Osteoblast (primary cell): Measurements from ENCODE around the gene HLA-DRA. TPM values are rescaled to one million over a fixed set of nuclear protein-coding genes. Genes with fewer than 3 reads are reported as not detected.

Experiments
- DNase-seq: peaks from one replicate; pipeline ENCODE4 v3.0.0; 2011; ENCODE audit warnings: low spot score, mixed read lengths; ENCODE audit not compliant: insufficient read length; ENCODE audit errors: missing footprints
- H2AFZ ChIP-seq: 2 replicates; pipeline ENCODE4 v1.6.0; 2011; ENCODE audit warnings: mild to moderate bottlenecking, low read length
- H3K27ac ChIP-seq: 2 replicates; pipeline ENCODE4 v1.5.1; 2011; ENCODE audit warnings: mild to moderate bottlenecking, low read depth, low read length, moderate library complexity
- H3K27me3 ChIP-seq: 2 replicates; pipeline ENCODE4 v1.6.0; 2012; ENCODE audit warnings: mild to moderate bottlenecking, control low read depth, inconsistent platforms, low read length, moderate library complexity; ENCODE audit not compliant: insufficient read depth
- H3K36me3 ChIP-seq: 2 replicates; pipeline ENCODE4 v1.5.1; 2011; ENCODE audit warnings: mild to moderate bottlenecking, low read length, control low read depth, moderate library complexity; ENCODE audit not compliant: insufficient read depth
- H3K4me1 ChIP-seq: 2 replicates; pipeline ENCODE4 v1.5.1; 2011; ENCODE audit warnings: mild to moderate bottlenecking, low read length, control low read depth, moderate library complexity; ENCODE audit not compliant: insufficient read depth
- H3K4me2 ChIP-seq: 2 replicates; pipeline ENCODE4 v1.6.0; 2011; ENCODE audit warnings: mild to moderate bottlenecking, low read length; ENCODE audit not compliant: insufficient read depth
- H3K4me3 ChIP-seq: fragments of 200-600 bp; sonication (generic); 3 replicates; pipeline ENCODE4 v1.5.1; 2012; ENCODE audit warnings: mild to moderate bottlenecking, low read length, inconsistent platforms; ENCODE audit not compliant: insufficient read depth
- H3K79me2 ChIP-seq: 2 replicates; pipeline ENCODE4 v1.6.0; 2012; ENCODE audit warnings: mild to moderate bottlenecking, low read length, control low read depth, inconsistent platforms; ENCODE audit not compliant: insufficient read depth
- H3K9me3 ChIP-seq: 2 replicates; pipeline ENCODE4 v1.5.1; 2011; ENCODE audit warnings: low read depth, low read length, control low read depth
- H4K20me1 ChIP-seq: 2 replicates; pipeline ENCODE4 v1.6.0; 2012; ENCODE audit warnings: mild to moderate bottlenecking, low read length, control low read depth; ENCODE audit not compliant: insufficient read depth
- CTCF ChIP-seq: IDR thresholded peaks from 2 replicates; pipeline ENCODE4 v1.5.1; 2011; ENCODE audit warnings: mild to moderate bottlenecking, low read depth, low read length, moderate library complexity; ENCODE audit errors: extremely low read depth
- total RNA-seq: library from RNA; depleted of rRNA; stranded (reverse); fragments of >200 nt; gene quantifications from 2 replicates; pipeline ENCODE4 v1.2.3, GENCODE V29; 2012

Gene HLA-DRA
- total RNA-seq, 1 donor, result 5.8 TPM

GRCh38 chr6:32457054-32457453, 17.4 kb downstream of the HLA-DRA start:
- H3K9me3 ChIP-seq, result no peaks in the 10 kb centered on the region
- H3K79me2 ChIP-seq, result no peaks in the 10 kb centered on the region
- no peaks in the 10 kb centered on the region for H3K27me3 ChIP-seq
- H3K4me2 ChIP-seq, result no peak overlapping the region
- no peak overlapping the region for H3K4me3 ChIP-seq
- H3K36me3 ChIP-seq, result no peaks in the 10 kb centered on the region
- H2AFZ ChIP-seq, result no peak overlapping the region
- TF ChIP-seq CTCF, result no peak
- no peak for DNase-seq
- no peak overlapping the region for H3K27ac ChIP-seq
- H4K20me1 ChIP-seq, result no peaks in the 10 kb centered on the region
- H3K4me1 ChIP-seq, result no peaks in the 10 kb centered on the region

GRCh38 chr6:32459781-32460424, 20.2 kb downstream of the HLA-DRA start:
- DNase-seq, result no peak
- H4K20me1 ChIP-seq, result no peaks in the 10 kb centered on the region
- no peaks in the 10 kb centered on the region for H3K36me3 ChIP-seq
- H3K4me3 ChIP-seq, result no peak overlapping the region
- H3K27me3 ChIP-seq, result no peaks in the 10 kb centered on the region
- H3K4me1 ChIP-seq, result no peaks in the 10 kb centered on the region
- H3K27ac ChIP-seq, result no peak overlapping the region
- H3K4me2 ChIP-seq, result no peak overlapping the region
- H3K9me3 ChIP-seq, result no peaks in the 10 kb centered on the region
- H2AFZ ChIP-seq, result no peak overlapping the region
- H3K79me2 ChIP-seq, result no peaks in the 10 kb centered on the region
- TF ChIP-seq CTCF, result no peak

- DNase-seq, result no peak
- Histone ChIP-seq H3K9me3 (no peaks in the 10 kb centered on the region), H3K27ac (no peak overlapping the region), H2AFZ (no peak overlapping the region), H3K4me2 (no peak overlapping the region), H3K79me2 (no peaks in the 10 kb centered on the region), H4K20me1 (no peaks in the 10 kb centered on the region), H3K36me3 (no peaks in the 10 kb centered on the region), H3K27me3 (no peaks in the 10 kb centered on the region), H3K4me3 (no peak overlapping the region), H3K4me1 (no peaks in the 10 kb centered on the region)
- no peak for TF ChIP-seq CTCF
Observed at GRCh38 chr6:32460528-32460927, 20.8 kb downstream of the HLA-DRA start.

- no peak overlapping the region for H2AFZ ChIP-seq
- H3K9me3 ChIP-seq, result no peaks in the 10 kb centered on the region
- no peaks in the 10 kb centered on the region for H3K79me2 ChIP-seq
- H3K36me3 ChIP-seq, result no peaks in the 10 kb centered on the region
- no peak overlapping the region for H3K4me3 ChIP-seq
- H4K20me1 ChIP-seq, result no peaks in the 10 kb centered on the region
- DNase-seq, result no peak
- no peak overlapping the region for H3K4me2 ChIP-seq
- no peaks in the 10 kb centered on the region for H3K4me1 ChIP-seq
- H3K27me3 ChIP-seq, result no peaks in the 10 kb centered on the region
- no peak overlapping the region for H3K27ac ChIP-seq
- no peak for TF ChIP-seq CTCF
Observed at GRCh38 chr6:32461493-32461892, 21.8 kb downstream of the HLA-DRA start.
